IPS-11a (cell line): ENCODE data around the gene RPP25L.
A peak's percentile ranks its signal among the peaks of the same experiment; 100 is the strongest.

Experiments used
- H3K4me3 ChIP-seq: one replicate; pipeline ENCODE4 v1.5.1; 2013; ENCODE audit warnings: low read depth, low read length, control low read depth

Gene RPP25L

GRCh38 chr9:34588671-34589635, 22.9 kb downstream of the RPP25L start:
- H3K4me3 ChIP-seq = peak overlapping the region; percentile 56

DNA sequence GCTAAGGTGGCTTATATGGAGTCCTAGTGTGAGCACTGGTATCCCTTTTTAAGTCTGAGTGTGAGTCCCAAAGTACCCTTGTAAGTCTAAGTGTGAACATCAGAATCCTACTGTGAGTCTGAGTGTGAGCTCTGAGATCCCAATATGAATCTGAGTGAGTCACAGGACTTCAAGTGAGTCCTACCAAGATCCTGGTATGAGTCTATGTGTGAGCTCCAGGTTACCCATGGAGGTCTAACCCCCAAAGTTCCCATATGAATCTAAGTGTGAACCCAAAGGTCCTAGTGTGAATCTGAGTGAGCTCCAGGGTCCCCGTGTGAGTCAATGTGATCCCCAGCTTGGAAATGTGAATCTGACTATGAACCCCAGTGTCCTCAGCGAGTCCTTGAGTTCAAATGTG, 24.6 kb downstream of the RPP25L start:
- H3K4me3 ChIP-seq = no peak overlapping the region

DNA sequence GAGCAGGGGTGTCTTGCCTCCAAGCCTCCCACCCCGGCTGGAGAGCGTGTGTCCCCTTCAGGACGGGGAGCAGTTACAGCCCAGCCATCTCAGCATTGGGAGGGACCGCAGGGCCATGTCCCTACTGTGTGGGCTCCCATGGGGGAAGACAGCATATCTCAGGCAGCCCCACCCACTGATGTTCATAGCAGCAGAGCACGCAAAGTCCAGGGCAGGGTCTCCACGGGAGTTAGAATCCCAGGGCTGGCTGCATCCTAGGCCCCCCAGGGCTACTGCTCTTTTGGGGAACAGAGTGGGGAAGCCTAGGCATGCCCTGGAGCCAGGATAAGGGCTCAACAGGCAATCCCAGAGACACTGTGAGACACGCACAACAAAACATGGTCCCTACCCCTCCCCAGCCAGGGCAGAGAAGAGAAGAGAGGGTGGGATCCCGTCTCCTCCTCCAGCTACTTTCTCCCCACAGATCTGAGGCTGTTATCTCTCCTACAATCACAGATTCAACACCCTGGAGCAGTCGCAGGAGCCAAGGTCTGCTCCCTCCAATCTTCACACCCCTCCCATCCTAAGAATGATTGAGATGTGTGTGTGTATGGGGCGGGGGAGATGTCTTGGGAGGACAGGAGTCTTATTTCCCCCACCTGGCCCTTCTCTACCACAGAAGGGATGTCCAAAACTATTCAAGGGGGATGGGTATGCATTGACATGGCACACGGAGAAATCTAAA, 25.8 kb downstream of the RPP25L start:
- H3K4me3 ChIP-seq = no peak overlapping the region

GRCh38 chr9:34584970-34585369, 26.9 kb downstream of the RPP25L start:
- no peak overlapping the region for H3K4me3 ChIP-seq

GRCh38 chr9:34582787-34583186, 29.1 kb downstream of the RPP25L start:
- H3K4me3 ChIP-seq = no peak overlapping the region

GRCh38 chr9:34581318-34581717, 30.6 kb downstream of the RPP25L start:
- H3K4me3 ChIP-seq = no peak overlapping the region

DNA sequence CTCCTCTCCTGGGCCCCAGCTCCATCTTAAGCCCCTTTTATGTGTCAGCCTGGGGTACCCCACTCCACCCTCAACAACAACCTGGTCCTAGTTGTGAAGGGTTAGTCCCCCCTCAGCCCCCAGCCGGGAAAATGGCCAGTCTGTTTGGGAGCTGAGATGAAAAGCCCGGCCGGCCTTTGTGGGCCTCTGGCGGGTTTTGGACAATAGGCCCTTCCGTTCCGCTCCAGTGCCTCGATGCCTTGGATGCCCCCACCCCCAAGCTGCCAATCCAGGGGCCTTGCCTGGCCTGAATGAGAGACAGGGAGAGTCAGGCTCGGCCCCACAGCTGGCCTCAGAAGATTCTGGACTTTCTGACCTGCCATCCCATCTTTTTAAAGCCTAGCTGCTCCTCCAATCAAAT, 31.5 kb downstream of the RPP25L start:
- H3K4me3 ChIP-seq = no peak overlapping the region

- no peak overlapping the region for H3K4me3 ChIP-seq
Observed at GRCh38 chr9:34579808-34580163, 32.1 kb downstream of the RPP25L start.

GRCh38 chr9:34579104-34579807, 32.6 kb downstream of the RPP25L start:
- no peak overlapping the region for H3K4me3 ChIP-seq

GRCh38 chr9:34578241-34579103, 33.4 kb downstream of the RPP25L start:
- H3K4me3 ChIP-seq = peak overlapping the region; percentile 27

GRCh38 chr9:34577400-34578240, 34.3 kb downstream of the RPP25L start:
- H3K4me3 ChIP-seq = peak overlapping the region; percentile 27

GRCh38 chr9:34576597-34577399, 35.1 kb downstream of the RPP25L start:
- no peak overlapping the region for H3K4me3 ChIP-seq

DNA sequence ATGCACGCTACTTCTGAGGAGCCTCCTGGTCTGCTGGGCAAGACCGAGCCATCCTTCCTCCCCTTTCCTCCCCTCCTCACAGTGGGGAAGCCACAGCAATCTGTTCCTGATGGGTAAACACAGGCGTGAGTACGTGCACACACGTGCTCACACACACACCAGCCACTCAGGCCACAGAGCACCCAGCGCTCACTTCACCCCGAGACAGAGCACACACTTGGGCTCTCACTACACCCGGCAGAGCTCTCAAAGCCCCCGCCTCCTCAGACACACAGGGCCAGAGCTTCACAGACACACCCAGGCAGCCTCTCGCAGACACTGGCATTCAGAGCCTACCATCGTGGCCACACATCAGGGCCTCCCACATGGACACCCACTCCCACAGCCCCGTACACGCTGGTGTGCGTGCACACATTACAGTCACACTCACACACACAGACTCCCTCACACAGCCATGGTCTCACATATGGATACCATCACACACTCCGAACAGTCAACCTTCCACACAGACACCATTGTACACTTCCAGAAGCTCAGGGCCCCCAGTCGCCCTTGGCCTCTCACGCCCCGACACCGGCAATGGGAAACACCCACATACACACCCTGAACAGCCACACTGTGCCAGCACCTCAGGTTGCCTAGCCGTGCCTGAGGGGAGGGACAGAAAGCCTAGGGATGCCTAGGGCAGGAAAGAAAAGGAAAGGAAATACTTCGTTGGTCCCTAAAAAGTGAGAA, 35.9 kb downstream of the RPP25L start:
- H3K4me3 ChIP-seq = no peak overlapping the region

DNA sequence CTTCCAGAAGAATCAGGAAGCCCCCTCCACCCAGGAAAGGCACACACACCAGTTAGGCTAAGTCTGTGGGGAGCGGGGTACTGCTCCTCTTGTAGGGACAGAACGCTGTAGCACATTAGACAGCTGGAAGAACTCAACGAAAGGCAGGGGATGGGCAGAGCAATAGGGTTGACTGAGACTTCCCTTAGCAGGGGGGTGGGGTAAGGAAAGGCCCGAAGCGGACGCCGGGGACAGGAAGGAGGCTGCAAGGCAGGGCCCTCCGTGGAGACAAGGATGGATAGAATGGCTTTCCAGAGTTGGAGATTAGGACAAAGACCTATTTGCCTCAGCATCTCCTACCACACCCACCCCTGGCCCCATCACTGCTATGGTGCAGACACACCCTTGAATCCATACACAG, 36.7 kb downstream of the RPP25L start:
- no peak overlapping the region for H3K4me3 ChIP-seq

- H3K4me3 ChIP-seq = no peak overlapping the region
Observed at GRCh38 chr9:34574571-34574970, 37.3 kb downstream of the RPP25L start.

DNA sequence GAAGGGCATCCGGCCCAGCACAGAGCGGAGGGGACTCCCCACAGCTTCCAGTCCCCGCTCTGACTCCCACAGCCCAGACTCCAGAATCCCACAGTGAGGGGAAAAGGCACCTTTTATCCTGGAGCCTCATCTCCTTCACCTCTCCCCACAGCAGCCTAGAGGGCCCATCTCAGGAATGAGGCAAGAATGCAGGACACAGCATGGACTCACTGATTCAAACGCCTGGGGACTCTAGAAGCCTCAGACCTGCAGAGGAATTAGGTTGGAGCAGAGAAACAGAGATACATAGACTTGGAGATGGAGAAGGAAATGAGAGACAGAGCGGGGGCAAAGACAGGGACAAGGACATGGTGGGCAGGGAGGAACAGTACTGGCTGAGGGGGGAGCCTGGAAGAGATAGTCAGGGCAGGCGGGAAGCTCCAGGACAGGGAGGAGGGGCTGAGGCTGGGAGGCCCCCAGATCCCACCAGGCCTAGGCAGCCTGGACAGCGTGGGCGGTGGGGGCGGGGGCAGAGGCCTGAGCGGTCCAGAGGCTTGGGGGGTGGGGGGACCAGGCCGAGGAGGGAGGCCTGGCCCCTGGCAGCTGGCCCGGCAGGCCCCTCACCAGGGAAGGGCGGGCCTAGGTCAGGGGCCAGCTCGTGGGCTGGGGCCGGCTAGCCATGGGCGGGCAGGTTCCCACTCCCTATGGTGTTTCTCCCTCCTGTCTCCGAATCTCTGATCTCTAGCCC, 38.1 kb downstream of the RPP25L start:
- no peak overlapping the region for H3K4me3 ChIP-seq

- H3K4me3 ChIP-seq = no peak overlapping the region
Observed at GRCh38 chr9:34572628-34573027, 39.3 kb downstream of the RPP25L start.

DNA sequence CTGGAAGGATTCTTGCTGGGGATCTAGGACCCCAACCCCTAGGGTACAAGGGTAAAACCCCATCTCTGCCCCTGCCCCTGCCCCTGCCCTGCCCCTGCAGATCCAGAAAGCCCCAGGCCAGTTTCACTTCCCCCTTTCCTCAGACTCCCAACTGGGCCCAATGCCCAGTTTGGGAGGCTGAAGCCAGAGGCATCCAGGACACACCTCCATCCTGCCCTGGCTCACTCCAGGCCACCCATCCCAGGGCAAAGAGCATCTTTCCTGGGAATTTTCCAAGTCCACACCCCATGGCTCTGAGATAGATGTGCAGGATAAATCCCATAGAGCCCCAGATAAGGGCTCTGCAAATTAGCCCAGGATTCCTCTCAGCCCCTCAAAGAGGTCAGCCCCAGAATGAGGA, 39.8 kb downstream of the RPP25L start:
- H3K4me3 ChIP-seq = no peak overlapping the region
